Measurements from ENCODE around the gene KCNK7. TPM values are rescaled to one million over a fixed set of nuclear protein-coding genes. Genes with fewer than 3 reads are reported as not detected.
A peak's percentile ranks its signal among the peaks of the same experiment; 100 is the strongest.

KCNK7 gene
- total RNA-seq, 4 donors from 2014 or later: 1.1 to 1.7 (median 1.5) TPM; not detected in 1

GRCh38 chr11:65619281-65619928, 23.8 kb upstream of the KCNK7 start:
- no peak for DNase-seq (ENCODE audit: low spot score)
- no peak for ATAC-seq (ENCODE audit: low FRiP score)
- TF ChIP-seq, protein P1, sequence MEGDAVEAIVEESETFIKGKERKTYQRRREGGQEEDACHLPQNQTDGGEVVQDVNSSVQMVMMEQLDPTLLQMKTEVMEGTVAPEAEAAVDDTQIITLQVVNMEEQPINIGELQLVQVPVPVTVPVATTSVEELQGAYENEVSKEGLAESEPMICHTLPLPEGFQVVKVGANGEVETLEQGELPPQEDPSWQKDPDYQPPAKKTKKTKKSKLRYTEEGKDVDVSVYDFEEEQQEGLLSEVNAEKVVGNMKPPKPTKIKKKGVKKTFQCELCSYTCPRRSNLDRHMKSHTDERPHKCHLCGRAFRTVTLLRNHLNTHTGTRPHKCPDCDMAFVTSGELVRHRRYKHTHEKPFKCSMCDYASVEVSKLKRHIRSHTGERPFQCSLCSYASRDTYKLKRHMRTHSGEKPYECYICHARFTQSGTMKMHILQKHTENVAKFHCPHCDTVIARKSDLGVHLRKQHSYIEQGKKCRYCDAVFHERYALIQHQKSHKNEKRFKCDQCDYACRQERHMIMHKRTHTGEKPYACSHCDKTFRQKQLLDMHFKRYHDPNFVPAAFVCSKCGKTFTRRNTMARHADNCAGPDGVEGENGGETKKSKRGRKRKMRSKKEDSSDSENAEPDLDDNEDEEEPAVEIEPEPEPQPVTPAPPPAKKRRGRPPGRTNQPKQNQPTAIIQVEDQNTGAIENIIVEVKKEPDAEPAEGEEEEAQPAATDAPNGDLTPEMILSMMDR (IDR thresholded peaks at IDR 0.05): no peak

- no peak for DNase-seq (ENCODE audit: low spot score)
- ATAC-seq (ENCODE audit: low FRiP score): no peak
- TF ChIP-seq, protein P1 (IDR thresholded peaks at IDR 0.05): no peak
These were observed 23.2 kb upstream of the KCNK7 start for GRCh38 chr11:65618763-65619162.

- ATAC-seq (ENCODE audit: low FRiP score): no peak
- TF ChIP-seq, protein P1 (IDR thresholded peaks at IDR 0.05): no peak
- no peak for DNase-seq (ENCODE audit: low spot score)
These were observed 22.6 kb upstream of the KCNK7 start for GRCh38 chr11:65617990-65618751.

GRCh38 chr11:65617136-65617850, 21.7 kb upstream of the KCNK7 start:
- ATAC-seq (ENCODE audit: low FRiP score): no peak
- DNase-seq (ENCODE audit: low spot score): no peak
- TF ChIP-seq, protein P1 (IDR thresholded peaks at IDR 0.05): no peak

DNA sequence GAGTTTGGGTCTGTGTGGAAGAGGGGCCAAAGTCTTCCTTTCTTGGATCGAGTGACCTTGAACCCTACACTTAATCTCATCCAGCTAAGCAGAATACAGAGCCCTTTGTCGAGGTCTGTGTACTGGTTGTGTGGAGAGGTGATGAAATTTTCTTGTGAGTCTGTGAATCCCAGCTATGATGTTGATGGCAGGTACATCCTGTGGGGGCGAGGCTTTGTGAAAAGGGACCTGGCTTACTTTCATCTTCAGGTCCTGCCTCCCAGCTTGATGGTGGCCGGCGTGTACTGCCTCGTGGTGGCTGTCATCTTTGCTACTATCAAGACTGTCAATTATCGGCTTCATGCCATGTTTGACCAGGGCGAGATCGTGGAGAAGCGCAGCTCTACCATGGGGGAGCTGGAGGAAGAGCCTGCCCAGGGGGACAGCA, 21.0 kb upstream of the KCNK7 start:
- ATAC-seq (ENCODE audit: low FRiP score) (no peak), DNase-seq (ENCODE audit: low spot score) (no peak)
- TF ChIP-seq, protein P1 (IDR thresholded peaks at IDR 0.05): no peak

DNA sequence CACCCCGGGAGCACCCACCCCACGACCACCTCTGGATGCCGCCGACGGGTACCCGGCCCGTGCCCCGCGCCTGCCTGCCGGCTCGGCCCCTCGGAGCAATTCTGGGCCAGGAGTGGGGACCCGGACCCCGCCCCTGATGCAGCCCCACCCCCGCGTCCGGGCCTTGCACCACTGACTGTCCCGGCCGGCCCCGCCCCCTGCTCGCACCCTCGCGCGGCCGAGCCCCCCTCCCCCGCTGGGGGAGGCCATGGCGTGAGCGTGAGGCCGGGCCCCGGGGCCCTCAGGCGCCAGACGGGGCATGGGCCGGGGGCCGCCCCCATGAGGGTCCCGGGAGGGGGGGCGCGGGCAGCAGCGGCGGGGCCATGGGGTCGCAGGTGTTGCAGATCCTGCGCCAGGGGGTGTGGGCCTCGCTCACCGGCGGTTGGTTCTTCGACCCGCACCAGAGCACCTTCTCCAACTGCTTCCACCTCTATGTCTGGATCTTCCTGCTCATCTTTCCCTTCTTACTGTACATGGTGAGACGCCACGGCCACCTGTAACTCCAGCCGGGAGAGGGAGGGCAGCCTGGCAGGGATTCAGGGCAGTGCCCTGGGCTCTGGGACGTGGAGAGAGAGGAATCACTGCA, 20.5 kb upstream of the KCNK7 start:
- peak; percentile 0 for ATAC-seq (ENCODE audit: low FRiP score)
- DNase-seq (ENCODE audit: low spot score): no peak
- TF ChIP-seq, protein P1 (IDR thresholded peaks at IDR 0.05): no peak
